Measurements from ENCODE around the gene TXNDC17. TPM values are rescaled to one million over a fixed set of nuclear protein-coding genes. Genes with fewer than 3 reads are reported as not detected.
A peak's percentile ranks its signal among the peaks of the same experiment; 100 is the strongest.

TXNDC17 gene
- total RNA-seq, 6 experiments from 2014 or later = 115 to 154 (median 139) TPM

DNA sequence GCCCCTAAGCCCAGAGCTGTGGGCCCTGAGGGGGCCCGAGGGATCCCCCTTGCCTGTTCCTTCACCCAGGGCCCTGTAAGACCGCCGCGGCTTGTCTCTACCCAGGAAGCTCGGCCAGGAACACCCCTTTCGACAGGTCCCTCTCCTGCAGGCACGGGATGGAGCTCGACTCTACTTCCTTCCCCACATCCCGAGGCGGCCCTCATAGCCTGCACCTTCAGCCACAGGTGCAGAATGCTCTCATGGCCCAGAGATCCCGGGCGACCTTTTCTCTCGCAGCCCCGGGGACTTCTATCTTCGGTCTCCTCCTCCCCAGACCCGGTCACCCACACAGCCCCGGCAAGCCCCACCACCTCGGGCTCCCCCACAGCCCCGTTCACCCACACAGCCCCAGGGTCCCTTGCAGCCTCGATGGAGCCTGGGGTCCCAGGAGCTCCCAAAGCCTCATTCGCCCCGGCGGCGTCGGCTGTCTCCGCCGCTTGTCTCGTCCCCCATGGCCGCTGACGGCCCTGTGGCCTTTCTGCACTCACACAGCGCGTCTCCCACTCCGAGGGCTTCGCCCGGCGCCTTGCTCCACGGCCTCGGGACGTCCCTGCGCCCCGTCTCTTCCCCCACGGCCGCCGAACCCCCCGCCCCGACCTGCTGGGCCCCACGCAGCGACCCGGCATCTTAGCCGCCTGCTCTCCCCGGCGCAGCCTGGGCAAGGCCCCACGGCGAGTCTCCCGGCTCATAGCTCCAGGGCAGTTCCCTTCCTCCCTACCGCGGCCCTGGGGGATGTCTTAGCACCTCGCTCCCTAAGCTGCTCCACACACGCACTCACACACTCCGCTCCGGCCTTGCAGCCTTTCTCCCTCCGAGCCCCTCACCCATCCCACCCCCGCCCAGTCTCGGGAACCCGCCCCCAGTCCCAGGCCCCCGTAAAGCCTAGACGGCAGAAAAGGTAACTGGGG lies 999 bp upstream of the TXNDC17 start:
- Mint-ChIP-seq H3K36me3 (ENCODE audit: low read depth) (peaks cover 23% of the 10 kb centered on the region), H3K9me3 (no peaks in the 10 kb centered on the region), H3K27me3 (ENCODE audit: insufficient read depth) (peaks cover 8% of the 10 kb centered on the region), H3K27ac (peak overlapping the region; percentile 97), H3K4me3 (peak overlapping the region; percentile 96), H3K4me1 (ENCODE audit: low read depth) (peaks cover 42% of the 10 kb centered on the region)
- peak; percentile 41 for DNase-seq
- TF ChIP-seq, protein P1, sequence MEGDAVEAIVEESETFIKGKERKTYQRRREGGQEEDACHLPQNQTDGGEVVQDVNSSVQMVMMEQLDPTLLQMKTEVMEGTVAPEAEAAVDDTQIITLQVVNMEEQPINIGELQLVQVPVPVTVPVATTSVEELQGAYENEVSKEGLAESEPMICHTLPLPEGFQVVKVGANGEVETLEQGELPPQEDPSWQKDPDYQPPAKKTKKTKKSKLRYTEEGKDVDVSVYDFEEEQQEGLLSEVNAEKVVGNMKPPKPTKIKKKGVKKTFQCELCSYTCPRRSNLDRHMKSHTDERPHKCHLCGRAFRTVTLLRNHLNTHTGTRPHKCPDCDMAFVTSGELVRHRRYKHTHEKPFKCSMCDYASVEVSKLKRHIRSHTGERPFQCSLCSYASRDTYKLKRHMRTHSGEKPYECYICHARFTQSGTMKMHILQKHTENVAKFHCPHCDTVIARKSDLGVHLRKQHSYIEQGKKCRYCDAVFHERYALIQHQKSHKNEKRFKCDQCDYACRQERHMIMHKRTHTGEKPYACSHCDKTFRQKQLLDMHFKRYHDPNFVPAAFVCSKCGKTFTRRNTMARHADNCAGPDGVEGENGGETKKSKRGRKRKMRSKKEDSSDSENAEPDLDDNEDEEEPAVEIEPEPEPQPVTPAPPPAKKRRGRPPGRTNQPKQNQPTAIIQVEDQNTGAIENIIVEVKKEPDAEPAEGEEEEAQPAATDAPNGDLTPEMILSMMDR (IDR thresholded peaks at IDR 0.05) = no peak

DNA sequence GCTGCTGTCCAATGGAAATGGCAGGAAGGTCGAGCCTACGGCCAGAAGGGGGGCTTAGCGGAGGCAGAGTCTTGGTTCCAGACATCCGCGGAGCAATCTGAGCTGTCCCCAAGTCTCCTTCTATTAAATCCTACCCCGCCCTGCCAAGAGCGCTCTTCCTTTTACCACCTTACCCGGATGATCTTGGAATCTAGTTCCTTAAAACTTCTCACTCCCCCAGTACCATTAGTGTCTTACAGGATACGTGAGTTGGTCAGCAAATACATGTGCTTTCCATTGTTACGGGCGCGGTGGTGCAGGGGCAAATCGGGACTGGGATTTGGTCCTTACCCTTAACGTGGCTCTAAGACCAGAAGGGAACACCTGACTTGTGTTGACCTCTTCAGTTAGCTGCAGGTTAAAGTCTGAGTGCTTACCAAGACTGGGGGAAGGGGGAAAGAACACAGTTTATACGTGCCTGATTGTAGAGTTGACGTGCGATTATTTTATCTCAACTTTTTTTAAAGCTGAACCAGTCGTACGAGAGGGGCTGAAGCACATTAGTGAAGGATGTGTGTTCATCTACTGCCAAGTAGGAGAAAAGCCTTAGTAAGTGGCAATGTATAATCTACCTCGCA lies 495 bp downstream of the TXNDC17 start:
- Mint-ChIP-seq H3K9me3 (no peaks in the 10 kb centered on the region), H3K4me1 (ENCODE audit: low read depth) (peaks cover 47% of the 10 kb centered on the region), H3K27ac (peak overlapping the region; percentile 97), H3K27me3 (ENCODE audit: insufficient read depth) (peaks cover 8% of the 10 kb centered on the region), H3K36me3 (ENCODE audit: low read depth) (peaks cover 20% of the 10 kb centered on the region), H3K4me3 (peak overlapping the region; percentile 96)
- TF ChIP-seq, protein P1 (IDR thresholded peaks at IDR 0.05) = 0 out of 2 replicates have a peak, but pooled peaks have one; percentile 16
- DNase-seq = no peak

DNA sequence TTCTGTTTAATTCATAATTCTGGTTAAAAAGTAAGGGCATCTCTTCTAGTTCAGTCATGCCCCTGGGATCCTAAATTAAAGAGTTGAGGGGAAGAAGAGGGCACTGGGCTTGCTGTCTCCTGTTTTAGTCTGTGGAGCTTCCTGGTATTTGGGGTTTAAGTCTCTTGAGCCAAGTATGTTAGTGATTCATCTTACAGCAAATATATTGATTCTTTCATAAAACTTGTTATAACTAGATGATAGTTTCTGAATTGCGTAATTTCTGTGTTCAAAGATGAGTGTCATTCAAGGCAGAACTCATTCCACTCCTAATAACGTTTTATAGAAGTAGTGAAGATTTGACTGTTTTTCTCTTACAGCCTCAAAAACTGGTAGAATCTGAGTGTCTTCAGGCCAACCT lies 1.7 kb downstream of the TXNDC17 start:
- peaks cover 47% of the 10 kb centered on the region for H3K4me1 Mint-ChIP-seq (ENCODE audit: low read depth)
- H3K9me3 Mint-ChIP-seq = no peaks in the 10 kb centered on the region
- TF ChIP-seq, protein P1 (IDR thresholded peaks at IDR 0.05) = no peak
- DNase-seq = no peak
- H3K27ac Mint-ChIP-seq = peak overlapping the region; percentile 78
- peaks cover 20% of the 10 kb centered on the region for H3K36me3 Mint-ChIP-seq (ENCODE audit: low read depth)
- peaks cover 8% of the 10 kb centered on the region for H3K27me3 Mint-ChIP-seq (ENCODE audit: insufficient read depth)
- H3K4me3 Mint-ChIP-seq = peak overlapping the region; percentile 96

DNA sequence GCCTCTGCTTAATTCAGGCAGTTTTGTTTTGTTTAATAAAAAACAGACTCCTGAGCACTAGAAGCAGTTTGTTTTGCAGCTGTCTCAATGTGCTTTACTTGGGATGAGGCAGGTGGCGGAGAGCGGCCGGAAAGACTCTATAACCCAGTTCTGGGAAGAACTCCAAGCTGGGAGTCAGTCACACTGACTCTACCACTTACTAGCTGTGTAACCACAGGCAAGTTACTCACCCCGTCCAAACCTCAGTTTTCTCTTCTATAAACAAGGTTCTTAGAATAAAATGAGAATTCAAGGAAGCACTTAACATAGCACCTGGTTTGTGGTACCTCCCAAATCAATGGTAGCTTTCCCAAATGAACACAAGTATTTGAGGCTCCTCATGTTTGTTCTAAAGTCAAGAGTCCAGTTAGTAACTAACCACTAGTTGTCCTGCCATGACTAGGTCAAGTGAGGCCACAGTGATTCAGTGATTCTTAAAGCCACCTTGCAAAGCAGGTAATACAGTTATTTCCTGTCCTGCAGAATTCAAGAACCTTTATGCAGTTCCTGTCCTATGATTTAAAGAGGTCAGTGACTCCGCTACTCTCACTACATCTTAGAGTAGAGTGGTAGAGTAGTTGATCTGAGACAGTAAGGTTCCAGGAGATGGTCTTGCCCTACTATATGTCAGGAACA lies 2.7 kb downstream of the TXNDC17 start:
- no peaks in the 10 kb centered on the region for H3K9me3 Mint-ChIP-seq
- peaks cover 8% of the 10 kb centered on the region for H3K27me3 Mint-ChIP-seq (ENCODE audit: insufficient read depth)
- no peak overlapping the region; the same call in 1 of the 2 replicates for H3K4me3 Mint-ChIP-seq
- peak overlapping the region; percentile 46; the same call in 1 of the 2 replicates for H3K27ac Mint-ChIP-seq
- TF ChIP-seq, protein P1 (IDR thresholded peaks at IDR 0.05) = no peak
- no peak for DNase-seq
- peaks cover 57% of the 10 kb centered on the region for H3K4me1 Mint-ChIP-seq (ENCODE audit: low read depth)
- peaks cover 30% of the 10 kb centered on the region for H3K36me3 Mint-ChIP-seq (ENCODE audit: low read depth)

DNA sequence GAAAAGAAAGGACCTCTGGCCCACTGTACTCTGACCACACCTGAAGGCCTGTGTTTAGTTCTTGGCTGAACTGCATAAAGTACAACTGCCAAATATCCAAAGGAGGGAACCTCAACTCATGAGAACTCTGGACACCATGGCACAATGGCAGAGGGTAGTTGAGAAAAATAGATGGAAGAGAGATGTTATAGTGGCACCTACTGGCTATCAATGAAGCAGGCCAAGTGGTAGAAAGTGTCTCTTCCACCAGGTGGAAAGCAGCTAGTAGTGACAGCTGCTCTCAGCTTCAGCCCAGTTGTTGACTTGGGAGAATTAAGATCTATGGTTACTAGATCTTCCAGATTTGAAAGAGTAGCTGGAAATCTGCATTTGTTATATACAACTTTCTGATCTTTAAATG lies 7.3 kb downstream of the TXNDC17 start:
- Mint-ChIP-seq H3K9me3 (no peaks in the 10 kb centered on the region), H3K27me3 (ENCODE audit: insufficient read depth) (no peaks in the 10 kb centered on the region; the same call in 1 of the 2 replicates), H3K4me1 (ENCODE audit: low read depth) (peaks cover 56% of the 10 kb centered on the region), H3K4me3 (no peak overlapping the region; the same call in 1 of the 2 replicates), H3K27ac (peak overlapping the region; percentile 54), H3K36me3 (ENCODE audit: low read depth) (peaks cover 35% of the 10 kb centered on the region)
- TF ChIP-seq, protein P1 (IDR thresholded peaks at IDR 0.05) = peak; percentile 61
- DNase-seq = peak; percentile 22

Data from HFFc6 (cell line).